Measurements from ENCODE around the gene OSBPL8. TPM values are rescaled to one million over a fixed set of nuclear protein-coding genes. Genes with fewer than 3 reads are reported as not detected.
A peak's percentile ranks its signal among the peaks of the same experiment; 100 is the strongest.

OSBPL8 gene
- total RNA-seq, 5 donors from 2014 or later (not counting 1 experiment from before 2014, with no cell fraction given), result 122 to 152 (median 130) TPM

- Histone ChIP-seq H3K4me1 (ENCODE audit: control insufficient read depth in 1 of 2, extremely low read depth in 1 of 2, insufficient read depth in 2 of 2, low read length in 2 of 2) (no peaks in the 10 kb centered on the region), H3K27me3 (replicated peaks in 1 of 2; ENCODE audit: control insufficient read depth in 2 of 2, extremely low read depth in 1 of 2, insufficient read depth in 2 of 2, low read length in 1 of 2) (no peaks in the 10 kb centered on the region), H3K27ac (ENCODE audit: low read length) (no peak overlapping the region), H3K4me3 (ENCODE audit: control insufficient read depth in 1 of 2, extremely low read depth in 1 of 2, low read length in 1 of 2) (no peak overlapping the region), H3K36me3 (ENCODE audit: control insufficient read depth in 2 of 2, extremely low read depth in 1 of 2, insufficient read depth in 1 of 2, low read length in 1 of 2) (peaks cover 2 to 39% of the 10 kb centered on the region in 2 donors), H3K9me3 (no peaks in the 10 kb centered on the region)
- no peak overlapping the region for H3K27ac Mint-ChIP-seq
- no peaks in the 10 kb centered on the region for H3K9me3 Mint-ChIP-seq
- 100% methylated on average over 1 of the region's 2 CpGs for WGBS (ENCODE audit: insufficient coverage)
- H3K36me3 Mint-ChIP-seq, result peaks cover 32% of the 10 kb centered on the region
- no peak overlapping the region for H3K4me3 Mint-ChIP-seq
- ChIA-PET POLR2A (no interaction called here), CTCF (interaction anchor here in 1 of 2 donors (0.6 kb wide), 1 partner anchor 264 kb away, joined by 4 read pairs; no protein-coding TSS in a partner anchor)
- DNase-seq (no peak), ATAC-seq (replicated peaks in 1 of 4) (no peak)
- H3K27me3 Mint-ChIP-seq, result no peaks in the 10 kb centered on the region
- H3K4me1 Mint-ChIP-seq, result peaks cover 0 to 1% (median 0%) of the 10 kb centered on the region in 3 donors
Observed at GRCh38 chr12:76399040-76399439, 160.5 kb downstream of the OSBPL8 start.

- Mint-ChIP-seq H3K9me3 (no peaks in the 10 kb centered on the region), H3K27ac (no peak overlapping the region), H3K4me3 (no peak overlapping the region), H3K36me3 (peaks cover 30% of the 10 kb centered on the region), H3K27me3 (no peaks in the 10 kb centered on the region), H3K4me1 (no peaks in the 10 kb centered on the region)
- DNase-seq, result no peak
- H3K27me3 ChIP-seq (replicated peaks in 1 of 2; ENCODE audit: control insufficient read depth in 2 of 2, extremely low read depth in 1 of 2, insufficient read depth in 2 of 2, low read length in 1 of 2), result no peaks in the 10 kb centered on the region
- H3K27ac ChIP-seq (ENCODE audit: low read length), result no peak overlapping the region
- no peaks in the 10 kb centered on the region for H3K9me3 ChIP-seq
- ChIA-PET POLR2A (no interaction called here), CTCF (interaction anchor here in 1 of 2 donors (1.1 kb wide), 1 partner anchor 57 kb away, joined by 3 read pairs; no protein-coding TSS in a partner anchor)
- H3K4me1 ChIP-seq (ENCODE audit: control insufficient read depth in 1 of 2, extremely low read depth in 1 of 2, insufficient read depth in 2 of 2, low read length in 2 of 2), result no peaks in the 10 kb centered on the region
- H3K4me3 ChIP-seq (ENCODE audit: control insufficient read depth in 1 of 2, extremely low read depth in 1 of 2, low read length in 1 of 2), result no peak overlapping the region
- peaks cover 2 to 39% of the 10 kb centered on the region in 2 donors for H3K36me3 ChIP-seq (ENCODE audit: control insufficient read depth in 2 of 2, extremely low read depth in 1 of 2, insufficient read depth in 1 of 2, low read length in 1 of 2)
- no peak for ATAC-seq (replicated peaks in 1 of 4)
Observed at GRCh38 chr12:76398106-76398505, 161.5 kb downstream of the OSBPL8 start.

GRCh38 chr12:76391461-76391860 lies 168.1 kb downstream of the OSBPL8 start:
- no peak overlapping the region for H3K4me3 ChIP-seq (ENCODE audit: control insufficient read depth in 1 of 2, extremely low read depth in 1 of 2, low read length in 1 of 2)
- Mint-ChIP-seq H3K27ac (no peak overlapping the region), H3K4me1 (no peaks in the 10 kb centered on the region), H3K27me3 (no peaks in the 10 kb centered on the region), H3K36me3 (peaks cover 59% of the 10 kb centered on the region), H3K4me3 (no peak overlapping the region), H3K9me3 (no peaks in the 10 kb centered on the region)
- peaks cover 3 to 46% of the 10 kb centered on the region in 2 donors for H3K36me3 ChIP-seq (ENCODE audit: control insufficient read depth in 2 of 2, extremely low read depth in 1 of 2, insufficient read depth in 1 of 2, low read length in 1 of 2)
- H3K27ac ChIP-seq (ENCODE audit: low read length), result no peak overlapping the region
- no peaks in the 10 kb centered on the region for H3K4me1 ChIP-seq (ENCODE audit: control insufficient read depth in 1 of 2, extremely low read depth in 1 of 2, insufficient read depth in 2 of 2, low read length in 2 of 2)
- WGBS (ENCODE audit: insufficient coverage), result no CpG with 5 or more reads among the region's 1 CpG
- ATAC-seq (replicated peaks in 1 of 4), result no peak
- no peaks in the 10 kb centered on the region for H3K9me3 ChIP-seq
- H3K27me3 ChIP-seq (replicated peaks in 1 of 2; ENCODE audit: control insufficient read depth in 2 of 2, extremely low read depth in 1 of 2, insufficient read depth in 2 of 2, low read length in 1 of 2), result no peaks in the 10 kb centered on the region
- ChIA-PET POLR2A (no interaction called here), CTCF (no interaction called here)
- DNase-seq, result no peak

- Mint-ChIP-seq H3K4me3 (no peak overlapping the region), H3K9me3 (no peaks in the 10 kb centered on the region), H3K36me3 (peaks cover 60% of the 10 kb centered on the region), H3K27ac (no peak overlapping the region), H3K4me1 (no peaks in the 10 kb centered on the region), H3K27me3 (no peaks in the 10 kb centered on the region)
- no peak overlapping the region for H3K27ac ChIP-seq (ENCODE audit: low read length)
- CTCF ChIA-PET, result no interaction called here
- no peaks in the 10 kb centered on the region for H3K9me3 ChIP-seq
- no peak overlapping the region for H3K4me3 ChIP-seq (ENCODE audit: control insufficient read depth in 1 of 2, extremely low read depth in 1 of 2, low read length in 1 of 2)
- no peak for DNase-seq
- ATAC-seq (replicated peaks in 1 of 4), result no peak
- WGBS (ENCODE audit: insufficient coverage), result 100% methylated on average over 1 of the region's 2 CpGs
- POLR2A ChIA-PET, result no interaction called here
- H3K27me3 ChIP-seq (replicated peaks in 1 of 2; ENCODE audit: control insufficient read depth in 2 of 2, extremely low read depth in 1 of 2, insufficient read depth in 2 of 2, low read length in 1 of 2), result no peaks in the 10 kb centered on the region
- peaks cover 3 to 57% of the 10 kb centered on the region in 2 donors for H3K36me3 ChIP-seq (ENCODE audit: control insufficient read depth in 2 of 2, extremely low read depth in 1 of 2, insufficient read depth in 1 of 2, low read length in 1 of 2)
- no peaks in the 10 kb centered on the region for H3K4me1 ChIP-seq (ENCODE audit: control insufficient read depth in 1 of 2, extremely low read depth in 1 of 2, insufficient read depth in 2 of 2, low read length in 2 of 2)
Observed at GRCh38 chr12:76387614-76388013, 172.0 kb downstream of the OSBPL8 start.

GRCh38 chr12:76384560-76384959 lies 175.0 kb downstream of the OSBPL8 start:
- Histone ChIP-seq H3K4me3 (ENCODE audit: control insufficient read depth in 1 of 2, extremely low read depth in 1 of 2, low read length in 1 of 2) (no peak overlapping the region), H3K36me3 (ENCODE audit: control insufficient read depth in 2 of 2, extremely low read depth in 1 of 2, insufficient read depth in 1 of 2, low read length in 1 of 2) (peaks cover 9 to 45% of the 10 kb centered on the region in 2 donors), H3K4me1 (ENCODE audit: control insufficient read depth in 1 of 2, extremely low read depth in 1 of 2, insufficient read depth in 2 of 2, low read length in 2 of 2) (no peaks in the 10 kb centered on the region), H3K9me3 (no peaks in the 10 kb centered on the region), H3K27ac (ENCODE audit: low read length) (no peak overlapping the region), H3K27me3 (replicated peaks in 1 of 2; ENCODE audit: control insufficient read depth in 2 of 2, extremely low read depth in 1 of 2, insufficient read depth in 2 of 2, low read length in 1 of 2) (no peaks in the 10 kb centered on the region)
- DNase-seq (no peak), ATAC-seq (replicated peaks in 1 of 4) (no peak)
- no peak overlapping the region for H3K27ac Mint-ChIP-seq
- H3K4me3 Mint-ChIP-seq, result no peak overlapping the region
- WGBS (ENCODE audit: insufficient coverage), result 100% methylated on average over 2 of the region's 2 CpGs
- H3K27me3 Mint-ChIP-seq, result no peaks in the 10 kb centered on the region
- H3K36me3 Mint-ChIP-seq, result peaks cover 44% of the 10 kb centered on the region
- H3K4me1 Mint-ChIP-seq, result no peaks in the 10 kb centered on the region
- H3K9me3 Mint-ChIP-seq, result no peaks in the 10 kb centered on the region
- ChIA-PET CTCF (interaction anchor here in 1 of 2 donors (0.6 kb wide), 1 partner anchor 172 kb away, joined by 3 read pairs; no protein-coding TSS in a partner anchor), POLR2A (interaction anchor here in 1 of 2 donors (0.6 kb wide), 1 partner anchor 28 kb away, joined by 3 read pairs; no protein-coding TSS in a partner anchor)

- Histone ChIP-seq H3K4me1 (ENCODE audit: control insufficient read depth in 1 of 2, extremely low read depth in 1 of 2, insufficient read depth in 2 of 2, low read length in 2 of 2) (no peaks in the 10 kb centered on the region), H3K27ac (ENCODE audit: low read length) (no peak overlapping the region), H3K27me3 (replicated peaks in 1 of 2; ENCODE audit: control insufficient read depth in 2 of 2, extremely low read depth in 1 of 2, insufficient read depth in 2 of 2, low read length in 1 of 2) (no peaks in the 10 kb centered on the region), H3K4me3 (ENCODE audit: control insufficient read depth in 1 of 2, extremely low read depth in 1 of 2, low read length in 1 of 2) (no peak overlapping the region), H3K36me3 (ENCODE audit: control insufficient read depth in 2 of 2, extremely low read depth in 1 of 2, insufficient read depth in 1 of 2, low read length in 1 of 2) (peaks cover 9 to 42% of the 10 kb centered on the region in 2 donors), H3K9me3 (no peaks in the 10 kb centered on the region)
- peak overlapping the region in 1 of 2 donors; percentile 18 for H3K27ac Mint-ChIP-seq
- no peaks in the 10 kb centered on the region for H3K9me3 Mint-ChIP-seq
- no CpG with 5 or more reads among the region's 3 CpGs for WGBS (ENCODE audit: insufficient coverage)
- peaks cover 43% of the 10 kb centered on the region for H3K36me3 Mint-ChIP-seq
- ChIA-PET CTCF (no interaction called here), POLR2A (no interaction called here)
- no peaks in the 10 kb centered on the region for H3K27me3 Mint-ChIP-seq
- DNase-seq (no peak), ATAC-seq (replicated peaks in 1 of 4) (no peak)
- no peaks in the 10 kb centered on the region for H3K4me1 Mint-ChIP-seq
- H3K4me3 Mint-ChIP-seq, result no peak overlapping the region
Observed at GRCh38 chr12:76383988-76384387, 175.6 kb downstream of the OSBPL8 start.

GRCh38 chr12:76379261-76379660 lies 180.3 kb downstream of the OSBPL8 start:
- Mint-ChIP-seq H3K27ac (peak overlapping the region in 1 of 2 donors; percentile 48), H3K4me3 (no peak overlapping the region), H3K4me1 (no peaks in the 10 kb centered on the region), H3K9me3 (no peaks in the 10 kb centered on the region), H3K27me3 (no peaks in the 10 kb centered on the region), H3K36me3 (peaks cover 51% of the 10 kb centered on the region)
- no peak overlapping the region for H3K27ac ChIP-seq (ENCODE audit: low read length)
- WGBS (ENCODE audit: insufficient coverage), result no CpG with 5 or more reads among the region's 1 CpG
- ATAC-seq (replicated peaks in 1 of 4) (no peak), DNase-seq (no peak)
- no peaks in the 10 kb centered on the region for H3K27me3 ChIP-seq (replicated peaks in 1 of 2; ENCODE audit: control insufficient read depth in 2 of 2, extremely low read depth in 1 of 2, insufficient read depth in 2 of 2, low read length in 1 of 2)
- ChIA-PET POLR2A (no interaction called here), CTCF (interaction anchor here in 1 of 2 donors (1.6 kb wide), 1 partner anchor 24 kb away, joined by 3 read pairs; no protein-coding TSS in a partner anchor)
- no peaks in the 10 kb centered on the region for H3K9me3 ChIP-seq
- no peaks in the 10 kb centered on the region for H3K4me1 ChIP-seq (ENCODE audit: control insufficient read depth in 1 of 2, extremely low read depth in 1 of 2, insufficient read depth in 2 of 2, low read length in 2 of 2)
- H3K36me3 ChIP-seq (ENCODE audit: control insufficient read depth in 2 of 2, extremely low read depth in 1 of 2, insufficient read depth in 1 of 2, low read length in 1 of 2), result peaks cover 8 to 42% of the 10 kb centered on the region in 2 donors
- no peak overlapping the region for H3K4me3 ChIP-seq (ENCODE audit: control insufficient read depth in 1 of 2, extremely low read depth in 1 of 2, low read length in 1 of 2)

All from T-cell (primary cell).